Measurements from ENCODE around the gene NUBPL. TPM values are rescaled to one million over a fixed set of nuclear protein-coding genes. Genes with fewer than 3 reads are reported as not detected.

Gene NUBPL
- total RNA-seq, 1 donor from 2014 or later: 11.6 TPM

DNA sequence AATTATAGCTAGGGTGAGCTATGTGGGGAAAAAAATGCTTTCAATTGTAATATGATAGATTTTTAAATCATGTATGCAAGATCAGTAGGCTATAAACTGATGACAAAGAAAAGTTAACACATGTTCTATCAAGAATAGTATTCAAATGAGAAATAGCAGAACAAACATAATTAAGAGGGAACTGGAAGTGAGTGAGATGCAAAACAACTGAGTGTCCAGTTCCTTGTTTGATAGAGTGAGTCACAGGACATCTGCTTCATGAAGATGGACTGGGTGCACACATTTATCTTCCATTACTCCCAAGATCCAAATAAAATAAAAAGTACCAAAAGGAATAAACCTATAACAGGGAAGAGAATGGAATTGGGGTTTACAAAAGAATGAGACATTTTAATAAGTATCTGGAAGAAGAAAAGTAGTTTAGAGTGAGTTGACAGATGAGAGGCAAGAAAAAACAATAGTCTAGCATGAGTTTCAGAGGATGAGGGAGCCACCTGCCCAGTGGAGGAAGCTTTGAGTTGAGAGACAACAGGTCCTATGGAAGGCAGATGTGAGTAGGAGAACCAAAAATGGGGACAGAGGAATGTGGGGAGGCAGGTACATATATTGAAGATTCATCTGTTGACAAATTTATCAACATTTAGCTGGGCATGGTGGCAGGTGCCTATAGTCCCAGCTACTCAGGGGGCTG lies 337.8 kb downstream of the NUBPL start:
- Mint-ChIP-seq H3K27me3 (ENCODE audit: unreplicated experiment) (no peaks in the 10 kb centered on the region), H3K27ac (ENCODE audit: unreplicated experiment) (no peak overlapping the region), H3K36me3 (ENCODE audit: unreplicated experiment) (no peaks in the 10 kb centered on the region), H3K4me1 (ENCODE audit: unreplicated experiment) (peaks cover 10% of the 10 kb centered on the region), H3K4me3 (ENCODE audit: unreplicated experiment) (no peak overlapping the region), H3K9me3 (ENCODE audit: unreplicated experiment) (no peaks in the 10 kb centered on the region)
- no peak for TF ChIP-seq CTCF (IDR thresholded peaks at IDR 0.05)
- DNase-seq (ENCODE audit: extremely low spot score, unreplicated experiment): no peak

DNA sequence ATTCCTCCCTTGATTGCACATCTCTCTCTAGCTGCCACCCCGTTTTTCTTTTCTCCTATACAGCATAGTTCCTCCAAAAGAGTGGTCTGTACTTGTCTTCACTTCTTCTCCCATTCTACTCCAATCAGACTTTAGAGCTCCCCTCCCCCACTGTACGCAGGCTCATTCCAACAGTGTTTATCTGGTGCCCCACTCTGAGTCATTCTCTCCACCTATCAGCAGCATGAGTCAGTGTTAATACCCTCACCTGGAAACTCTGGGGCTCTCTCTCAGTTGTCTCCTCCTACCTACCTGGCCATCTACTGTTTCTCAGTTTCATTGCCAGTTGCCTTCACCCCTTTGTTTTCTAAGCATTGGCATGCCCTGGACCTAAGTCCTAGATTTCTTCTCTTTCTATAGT lies 340.8 kb downstream of the NUBPL start:
- Mint-ChIP-seq H3K9me3 (ENCODE audit: unreplicated experiment) (no peaks in the 10 kb centered on the region), H3K27me3 (ENCODE audit: unreplicated experiment) (no peaks in the 10 kb centered on the region), H3K27ac (ENCODE audit: unreplicated experiment) (no peak overlapping the region), H3K4me3 (ENCODE audit: unreplicated experiment) (no peak overlapping the region), H3K36me3 (ENCODE audit: unreplicated experiment) (no peaks in the 10 kb centered on the region), H3K4me1 (ENCODE audit: unreplicated experiment) (no peaks in the 10 kb centered on the region)
- no peak for TF ChIP-seq CTCF (IDR thresholded peaks at IDR 0.05)
- DNase-seq (ENCODE audit: extremely low spot score, unreplicated experiment): no peak

- no peaks in the 10 kb centered on the region for H3K36me3 Mint-ChIP-seq (ENCODE audit: unreplicated experiment)
- TF ChIP-seq CTCF (IDR thresholded peaks at IDR 0.05): no peak
- H3K27ac Mint-ChIP-seq (ENCODE audit: unreplicated experiment): no peak overlapping the region
- H3K4me3 Mint-ChIP-seq (ENCODE audit: unreplicated experiment): no peak overlapping the region
- H3K4me1 Mint-ChIP-seq (ENCODE audit: unreplicated experiment): no peaks in the 10 kb centered on the region
- no peaks in the 10 kb centered on the region for H3K9me3 Mint-ChIP-seq (ENCODE audit: unreplicated experiment)
- no peaks in the 10 kb centered on the region for H3K27me3 Mint-ChIP-seq (ENCODE audit: unreplicated experiment)
- no peak for DNase-seq (ENCODE audit: extremely low spot score, unreplicated experiment)
These were observed 341.9 kb downstream of the NUBPL start for GRCh38 chr14:31902945-31903646.

- no peak for TF ChIP-seq CTCF (IDR thresholded peaks at IDR 0.05)
- Mint-ChIP-seq H3K4me1 (ENCODE audit: unreplicated experiment) (no peaks in the 10 kb centered on the region), H3K27me3 (ENCODE audit: unreplicated experiment) (no peaks in the 10 kb centered on the region), H3K9me3 (ENCODE audit: unreplicated experiment) (peaks cover 21% of the 10 kb centered on the region), H3K4me3 (ENCODE audit: unreplicated experiment) (no peak overlapping the region), H3K27ac (ENCODE audit: unreplicated experiment) (no peak overlapping the region), H3K36me3 (ENCODE audit: unreplicated experiment) (peaks cover 4% of the 10 kb centered on the region)
- no peak for DNase-seq (ENCODE audit: extremely low spot score, unreplicated experiment)
These were observed 348.8 kb downstream of the NUBPL start for GRCh38 chr14:31909977-31910376.

Other genes starting within 250 kb of the NUBPL start
- gene HEATR5A, start 140.9 kb upstream of the NUBPL start, total RNA-seq: 48.3 and 56.2 TPM in 2 replicates
- gene DTD2, start 103.9 kb upstream of the NUBPL start, total RNA-seq: 25.5 and 26.5 TPM in 2 replicates
- not detected in 2 replicates for gene GPR33, start 73.4 kb upstream of the NUBPL start, total RNA-seq

Measured in osteocyte (in vitro differentiated cells).